Upper lobe of left lung (tissue), 4 donors: ENCODE data around the gene DDX6.

Source experiments
- CTCF ChIP-seq, 6 experiments: fragments of 450-650 bp in 4 of 6; fragments of 200-600 bp in 2 of 6; sonication (generic) in 2 of 6; IDR thresholded peaks; one replicate each; pipeline ENCODE4 v1.5.1; 2016 to 2019; ENCODE audit warnings: antibody characterized with exemption in 6 of 6
- POLR2A ChIP-seq, 4 donors: fragments of 450-650 bp; IDR thresholded peaks; one replicate each; pipeline ENCODE4 v1.5.1; 2016 to 2017; ENCODE audit warnings: antibody characterized with exemption in 4 of 4, mild to moderate bottlenecking in 2 of 4

GRCh38 chr11:118746988-118747585, 43.9 kb downstream of the DDX6 start:
- TF ChIP-seq POLR2A (IDR thresholded peaks at IDR 0.05) (no peak), CTCF (IDR thresholded peaks at IDR 0.05) (no peak)
